ENCODE measurements around the gene ZNF18. TPM values are rescaled to one million over a fixed set of nuclear protein-coding genes. Genes with fewer than 3 reads are reported as not detected.

ZNF18 gene
- total and polyA plus RNA-seq, 2 of the 13 experiments (the other 11 are each of a cell fraction or from before 2014, with no cell fraction given) = 2.4 to 5.4 TPM

GRCh38 chr17:11997972-11998233 is 628 bp upstream of the ZNF18 start:
- POLR2A ChIA-PET = interaction anchor here (1.0 to 3.2 kb wide), 10 partner anchors 9 to 353 kb away, joined by 3 to 112 read pairs (median 7); partner anchors contain the start of gene MAP2K4
- Histone ChIP-seq H3K9ac (ENCODE audit: insufficient read depth, low read depth, low read length) (peak overlapping the region; percentile 68), H3K79me2 (ENCODE audit: insufficient read depth, low read length) (no peaks in the 10 kb centered on the region), H3K4me3 (replicated peaks in 1 of 3; ENCODE audit: insufficient read depth in 1 of 3, low read depth in 2 of 3, low read length in 3 of 3) (peak overlapping the region; percentile 52 to 80 (median 61)), H3K4me2 (ENCODE audit: low read depth, low read length) (peak overlapping the region; percentile 96), H3K36me3 (replicated peaks in 1 of 2; ENCODE audit: control insufficient read depth in 1 of 2, insufficient read depth in 2 of 2, low read length in 2 of 2) (no peaks in the 10 kb centered on the region), H2AFZ (ENCODE audit: low read length) (peak overlapping the region; percentile 84), H3K4me1 (ENCODE audit: insufficient read depth, low read length) (peaks cover 15% of the 10 kb centered on the region), H4K20me1 (ENCODE audit: insufficient read depth, low read length) (no peaks in the 10 kb centered on the region), H3K27me3 (ENCODE audit: control insufficient read depth in 1 of 2, insufficient read depth in 2 of 2, low read length in 2 of 2) (peaks cover 0 to 3% of the 10 kb centered on the region in 2 experiments; a peak in 1 of 5 replicates), H3K9me3 (ENCODE audit: low read length) (no peaks in the 10 kb centered on the region), H3K27ac (ENCODE audit: extremely low read length, insufficient read depth, low read length) (peak overlapping the region; percentile 47)
- FAIRE-seq (no peak), DNase-seq (ENCODE audit: low spot score) (no peak), ATAC-seq (no peak)
- CTCF ChIA-PET (ENCODE audit: low intra/inter-chr PET ratio, low total read pairs) = no interaction called here
- WGBS (ENCODE audit: low lambda C conversion rate) = 74% methylated on average over 4 of the region's 4 CpGs
- no TSS peak for BruUV-seq (replicated peaks)
- intact Hi-C loops (cut with micrococcal nuclease; ENCODE audit: unreplicated experiment) (loop anchor here (5.0 kb wide), 1 partner anchor 89 kb away; no protein-coding TSS in a partner anchor), in situ Hi-C loops (cut with HindIII; ENCODE audit: extremely low pct_ligation_motif_present, low pct_unique_long_range_greater_than_20kb) (no loop called here)
- TF ChIP-seq SCMH1 (CRISPR knock-in tag; IDR thresholded peaks at IDR 0.05; ENCODE audit: borderline replicate concordance) = no peak
- no peak for TF ChIP-seq ZNF572 (CRISPR knock-in tag; IDR thresholded peaks at IDR 0.05)
- TF ChIP-seq ZSCAN29 (CRISPR knock-in tag; conservative IDR thresholded peaks at IDR 0.05) = no peak
- TF ChIP-seq RARA (CRISPR knock-in tag; IDR thresholded peaks at IDR 0.05) = no peak
- no peak; the same call in 1 of the 2 replicates for TF ChIP-seq MXD3 (CRISPR knock-in tag; IDR thresholded peaks at IDR 0.05)
- TF ChIP-seq NFE2L1 (CRISPR knock-in tag; IDR thresholded peaks at IDR 0.05; ENCODE audit: borderline replicate concordance) = 0 out of 2 replicates have a peak, but pooled peaks have one; percentile 52
- TF ChIP-seq ZFY (CRISPR knock-in tag; IDR thresholded peaks at IDR 0.05) = no peak
- TF ChIP-seq ZFP37 (CRISPR knock-in tag; IDR thresholded peaks at IDR 0.05; ENCODE audit: borderline replicate concordance) = no peak
- TF ChIP-seq HOXA9 (CRISPR knock-in tag; IDR thresholded peaks at IDR 0.05; ENCODE audit: borderline replicate concordance) = 0 out of 2 replicates have a peak, but pooled peaks have one; percentile 42
- 0 out of 2 replicates have a peak, but pooled peaks have one; percentile 8 for TF ChIP-seq ZNF350 (CRISPR knock-in tag; IDR thresholded peaks at IDR 0.05; ENCODE audit: borderline replicate concordance, low read depth)
- TF ChIP-seq PITX1 (CRISPR knock-in tag; IDR thresholded peaks at IDR 0.05) = no peak
- TF ChIP-seq ZFP1 (CRISPR knock-in tag; IDR thresholded peaks at IDR 0.05) = no peak

Measured in HepG2 (cell line).